Measurements from ENCODE around the gene HJURP. TPM values are rescaled to one million over a fixed set of nuclear protein-coding genes. Genes with fewer than 3 reads are reported as not detected.

HJURP gene
- total RNA-seq, 3 donors from 2014 or later (not counting 1 experiment from before 2014, with no cell fraction given) = 0.87 to 3.2 (median 1.5) TPM

DNA sequence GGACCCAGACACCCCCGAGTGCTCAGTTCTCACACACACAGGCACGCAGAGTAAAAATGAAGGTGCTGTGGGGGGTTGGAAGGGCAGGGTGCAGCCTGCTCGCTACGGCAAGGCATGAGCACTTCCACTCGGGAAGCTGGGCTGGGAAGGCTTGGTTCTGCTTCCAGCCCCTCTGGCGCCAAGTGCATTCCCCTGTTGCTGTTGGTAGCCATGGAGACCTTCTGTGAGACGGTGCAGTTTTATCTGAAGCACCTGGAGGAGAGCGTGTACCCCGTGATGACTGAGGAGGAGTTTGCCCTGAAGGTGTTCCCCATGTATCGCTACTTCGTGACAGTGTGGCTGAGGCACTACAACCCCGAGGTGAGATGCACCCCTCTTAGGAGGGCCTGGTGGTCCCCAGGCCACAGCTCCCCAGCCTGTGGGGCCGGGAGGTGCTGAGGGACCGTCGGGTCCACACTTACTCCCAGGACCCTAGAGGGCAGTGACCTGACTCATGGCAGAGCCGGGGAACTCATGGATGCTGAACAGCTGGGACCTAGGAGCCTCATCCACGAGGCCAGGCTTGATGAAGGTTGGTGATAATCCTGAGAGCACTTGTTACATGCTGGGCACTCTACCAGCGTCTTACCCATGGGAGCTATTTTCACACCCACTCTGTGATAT lies 60.7 kb downstream of the HJURP start:
- H3K9me3 Mint-ChIP-seq = no peaks in the 10 kb centered on the region
- Histone ChIP-seq H3K36me3 (ENCODE audit: control insufficient read depth, insufficient read depth, low read length) (no peaks in the 10 kb centered on the region), H3K4me1 (ENCODE audit: control insufficient read depth, insufficient read depth, low read length) (no peaks in the 10 kb centered on the region), H3K4me3 (ENCODE audit: low read length) (no peak overlapping the region), H3K27me3 (ENCODE audit: control insufficient read depth, insufficient read depth, low read length) (no peaks in the 10 kb centered on the region), H3K27ac (ENCODE audit: low read length) (no peak overlapping the region), H3K9me3 (ENCODE audit: control insufficient read depth, insufficient read depth, low read length) (no peaks in the 10 kb centered on the region)
- H3K27me3 Mint-ChIP-seq (ENCODE audit: low read depth in 2 of 2) = no peaks in the 10 kb centered on the region
- DNase-seq = no peak
- H3K27ac Mint-ChIP-seq = no peak overlapping the region
- H3K4me3 Mint-ChIP-seq = no peak overlapping the region
- ATAC-seq = no peak
- WGBS (ENCODE audit: insufficient coverage) = 86% methylated on average over 18 of the region's 18 CpGs
- TF ChIP-seq, protein P1, sequence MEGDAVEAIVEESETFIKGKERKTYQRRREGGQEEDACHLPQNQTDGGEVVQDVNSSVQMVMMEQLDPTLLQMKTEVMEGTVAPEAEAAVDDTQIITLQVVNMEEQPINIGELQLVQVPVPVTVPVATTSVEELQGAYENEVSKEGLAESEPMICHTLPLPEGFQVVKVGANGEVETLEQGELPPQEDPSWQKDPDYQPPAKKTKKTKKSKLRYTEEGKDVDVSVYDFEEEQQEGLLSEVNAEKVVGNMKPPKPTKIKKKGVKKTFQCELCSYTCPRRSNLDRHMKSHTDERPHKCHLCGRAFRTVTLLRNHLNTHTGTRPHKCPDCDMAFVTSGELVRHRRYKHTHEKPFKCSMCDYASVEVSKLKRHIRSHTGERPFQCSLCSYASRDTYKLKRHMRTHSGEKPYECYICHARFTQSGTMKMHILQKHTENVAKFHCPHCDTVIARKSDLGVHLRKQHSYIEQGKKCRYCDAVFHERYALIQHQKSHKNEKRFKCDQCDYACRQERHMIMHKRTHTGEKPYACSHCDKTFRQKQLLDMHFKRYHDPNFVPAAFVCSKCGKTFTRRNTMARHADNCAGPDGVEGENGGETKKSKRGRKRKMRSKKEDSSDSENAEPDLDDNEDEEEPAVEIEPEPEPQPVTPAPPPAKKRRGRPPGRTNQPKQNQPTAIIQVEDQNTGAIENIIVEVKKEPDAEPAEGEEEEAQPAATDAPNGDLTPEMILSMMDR (IDR thresholded peaks at IDR 0.05) = no peak
- H3K36me3 Mint-ChIP-seq = no peaks in the 10 kb centered on the region
- H3K4me1 Mint-ChIP-seq = no peaks in the 10 kb centered on the region
- intact Hi-C loops (cut with micrococcal nuclease) = no loop called here

DNA sequence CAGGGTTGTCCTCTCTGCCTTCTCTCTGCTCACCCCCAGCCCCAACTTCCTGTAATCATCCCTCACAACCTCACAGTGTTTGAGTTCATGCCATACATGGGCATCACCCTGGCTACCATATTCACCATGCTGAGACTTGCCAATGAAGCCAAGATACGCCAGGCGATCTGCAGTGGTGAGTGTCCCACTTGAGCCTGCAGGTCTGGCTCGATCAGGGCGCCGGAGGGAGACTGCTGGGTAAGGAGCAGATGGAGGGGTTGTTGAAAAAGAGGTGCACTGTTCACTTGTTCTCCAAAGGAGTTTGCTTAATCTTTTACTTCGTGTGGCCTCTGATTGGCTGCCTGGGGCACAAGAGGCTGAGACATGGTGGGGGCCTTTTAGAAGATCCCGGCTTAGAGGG lies 61.6 kb downstream of the HJURP start:
- ATAC-seq (no peak), DNase-seq (no peak)
- no peaks in the 10 kb centered on the region for H3K9me3 Mint-ChIP-seq
- H3K36me3 ChIP-seq (ENCODE audit: control insufficient read depth, insufficient read depth, low read length) = no peaks in the 10 kb centered on the region
- H3K36me3 Mint-ChIP-seq = no peaks in the 10 kb centered on the region
- H3K4me3 ChIP-seq (ENCODE audit: low read length) = no peak overlapping the region
- H3K27me3 ChIP-seq (ENCODE audit: control insufficient read depth, insufficient read depth, low read length) = no peaks in the 10 kb centered on the region
- H3K9me3 ChIP-seq (ENCODE audit: control insufficient read depth, insufficient read depth, low read length) = no peaks in the 10 kb centered on the region
- intact Hi-C loops (cut with micrococcal nuclease) = no loop called here
- H3K27ac Mint-ChIP-seq = no peak overlapping the region
- H3K27ac ChIP-seq (ENCODE audit: low read length) = no peak overlapping the region
- H3K4me1 Mint-ChIP-seq = no peaks in the 10 kb centered on the region
- no peaks in the 10 kb centered on the region for H3K27me3 Mint-ChIP-seq (ENCODE audit: low read depth in 2 of 2)
- WGBS (ENCODE audit: insufficient coverage) = 93% methylated on average over 7 of the region's 7 CpGs
- TF ChIP-seq, protein P1 (IDR thresholded peaks at IDR 0.05) = no peak
- no peaks in the 10 kb centered on the region for H3K4me1 ChIP-seq (ENCODE audit: control insufficient read depth, insufficient read depth, low read length)
- no peak overlapping the region for H3K4me3 Mint-ChIP-seq

DNA sequence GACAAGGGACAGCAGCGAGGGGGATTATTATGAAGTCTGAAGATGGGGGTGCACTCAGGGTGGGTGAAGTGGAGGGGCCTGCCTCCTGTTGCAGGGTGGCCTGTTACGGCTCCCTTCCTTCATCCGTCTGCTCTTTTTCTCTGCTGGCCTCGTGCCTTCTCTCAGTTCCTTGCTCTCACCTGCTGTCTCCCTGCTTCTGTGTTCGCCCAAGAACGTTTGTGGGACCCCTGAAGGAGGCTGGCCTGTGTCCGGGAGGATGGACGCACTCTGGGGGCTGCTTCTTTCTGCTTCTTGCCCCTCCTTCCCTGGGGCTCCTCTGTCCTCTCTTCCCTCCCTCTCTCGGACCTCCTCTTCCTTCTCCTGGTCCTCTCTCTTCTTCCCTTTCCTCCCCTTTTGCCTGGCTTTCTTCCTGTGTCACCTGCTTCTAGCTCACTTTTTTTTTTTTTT lies 62.4 kb downstream of the HJURP start:
- TF ChIP-seq, protein P1 (IDR thresholded peaks at IDR 0.05) = no peak
- H3K36me3 Mint-ChIP-seq = no peaks in the 10 kb centered on the region
- no peaks in the 10 kb centered on the region for H3K4me1 ChIP-seq (ENCODE audit: control insufficient read depth, insufficient read depth, low read length)
- WGBS (ENCODE audit: insufficient coverage) = 80% methylated on average over 9 of the region's 9 CpGs
- no peaks in the 10 kb centered on the region for H3K36me3 ChIP-seq (ENCODE audit: control insufficient read depth, insufficient read depth, low read length)
- H3K9me3 Mint-ChIP-seq = no peaks in the 10 kb centered on the region
- intact Hi-C loops (cut with micrococcal nuclease) = no loop called here
- no peaks in the 10 kb centered on the region for H3K27me3 ChIP-seq (ENCODE audit: control insufficient read depth, insufficient read depth, low read length)
- H3K27me3 Mint-ChIP-seq (ENCODE audit: low read depth in 2 of 2) = no peaks in the 10 kb centered on the region
- no peak overlapping the region for H3K27ac ChIP-seq (ENCODE audit: low read length)
- no peak overlapping the region for H3K4me3 ChIP-seq (ENCODE audit: low read length)
- no peaks in the 10 kb centered on the region for H3K9me3 ChIP-seq (ENCODE audit: control insufficient read depth, insufficient read depth, low read length)
- no peak overlapping the region for H3K4me3 Mint-ChIP-seq
- H3K4me1 Mint-ChIP-seq = no peaks in the 10 kb centered on the region
- DNase-seq (no peak), ATAC-seq (no peak)
- H3K27ac Mint-ChIP-seq = no peak overlapping the region

Measured in natural killer cell (primary cell).